Mesendoderm (in vitro differentiated cells): ENCODE measurements around the gene CHRND.
"Not testable (repeated sequence)": the region's sequence is repeated elsewhere in the genome, so short reads cannot be mapped to it uniquely, and the experiment has no call there.

Experiments
- DNase-seq: peaks from one replicate; pipeline ENCODE4 v3.0.0; 2013
- H2AK5ac ChIP-seq: 2 replicates; pipeline ENCODE4 v1.6.1; 2013; ENCODE audit warnings: low read length, inconsistent platforms
- H2BK120ac ChIP-seq: 2 replicates; pipeline ENCODE4 v1.6.1; 2013; ENCODE audit warnings: low read depth, mild to moderate bottlenecking, low read length, moderate library complexity, mixed read lengths
- H2BK15ac ChIP-seq: replicated peaks from 2 replicates; pipeline ENCODE4 v1.6.1; 2013; ENCODE audit warnings: low read depth, mild to moderate bottlenecking, moderate library complexity
- H2BK5ac ChIP-seq: 2 replicates; pipeline ENCODE4 v1.6.1; 2013; ENCODE audit warnings: low read length, inconsistent platforms
- H3K18ac ChIP-seq: 2 replicates; pipeline ENCODE4 v1.6.1; 2013; ENCODE audit warnings: mild to moderate bottlenecking, low read length, mixed read lengths
- H3K23ac ChIP-seq: one replicate; pipeline ENCODE4 v1.6.1; 2013; ENCODE audit warnings: low read length
- H3K27ac ChIP-seq: 2 replicates; pipeline ENCODE4 v1.5.1; 2013; ENCODE audit warnings: low read depth, mild to moderate bottlenecking, inconsistent platforms, low read length, moderate library complexity
- H3K27me3 ChIP-seq: 2 replicates; pipeline ENCODE4 v1.6.1; 2013; ENCODE audit warnings: low read length, control low read depth, mild to moderate bottlenecking, inconsistent platforms; ENCODE audit not compliant: insufficient read depth, poor library complexity
- H3K36me3 ChIP-seq: 2 replicates; pipeline ENCODE4 v1.6.1; 2013; ENCODE audit warnings: low read length, inconsistent platforms; ENCODE audit not compliant: control insufficient read depth, insufficient read depth
- H3K4ac ChIP-seq: one replicate; pipeline ENCODE4 v1.6.1; 2013; ENCODE audit warnings: low read depth, mild to moderate bottlenecking, low read length, moderate library complexity
- H3K4me1 ChIP-seq: 2 replicates; pipeline ENCODE4 v1.6.1; 2013; ENCODE audit warnings: low read depth, low read length, inconsistent platforms; ENCODE audit not compliant: control insufficient read depth
- H3K4me2 ChIP-seq: 2 replicates; pipeline ENCODE4 v1.6.1; 2013; ENCODE audit warnings: low read length
- H3K4me3 ChIP-seq: 2 replicates; pipeline ENCODE4 v1.5.1; 2013; ENCODE audit warnings: mild to moderate bottlenecking, low read length
- H3K56ac ChIP-seq: one replicate; pipeline ENCODE4 v1.6.1; 2013; ENCODE audit warnings: low read length
- H3K79me1 ChIP-seq: 2 replicates; pipeline ENCODE4 v1.6.1; 2013; ENCODE audit warnings: low read length, inconsistent platforms
- H3K79me2 ChIP-seq: 2 replicates; pipeline ENCODE4 v1.6.1; 2013; ENCODE audit warnings: mild to moderate bottlenecking, low read length; ENCODE audit not compliant: control insufficient read depth, insufficient read depth
- H3K9ac ChIP-seq: 2 replicates; pipeline ENCODE4 v1.6.1; 2013; ENCODE audit warnings: low read length, inconsistent platforms
- H4K5ac ChIP-seq: one replicate; pipeline ENCODE4 v1.6.1; 2013; ENCODE audit warnings: low read length
- H4K8ac ChIP-seq: one replicate; pipeline ENCODE4 v1.6.1; 2013; ENCODE audit warnings: low read depth, mild to moderate bottlenecking, control low read depth, low read length, moderate library complexity
- WGBS: extraction: QIAGEN DNeasy Blood & Tissue Kit; methylation state at CpG from one replicate; pipeline ENCODE4 v1.1.7; 2013; ENCODE audit warnings: low lambda C conversion rate, missing lambda C conversion rate; ENCODE audit not compliant: insufficient coverage; ENCODE audit errors: extremely low coverage; 5-methylcytosine and 5-hydroxymethylcytosine counted together

CHRND gene

DNA sequence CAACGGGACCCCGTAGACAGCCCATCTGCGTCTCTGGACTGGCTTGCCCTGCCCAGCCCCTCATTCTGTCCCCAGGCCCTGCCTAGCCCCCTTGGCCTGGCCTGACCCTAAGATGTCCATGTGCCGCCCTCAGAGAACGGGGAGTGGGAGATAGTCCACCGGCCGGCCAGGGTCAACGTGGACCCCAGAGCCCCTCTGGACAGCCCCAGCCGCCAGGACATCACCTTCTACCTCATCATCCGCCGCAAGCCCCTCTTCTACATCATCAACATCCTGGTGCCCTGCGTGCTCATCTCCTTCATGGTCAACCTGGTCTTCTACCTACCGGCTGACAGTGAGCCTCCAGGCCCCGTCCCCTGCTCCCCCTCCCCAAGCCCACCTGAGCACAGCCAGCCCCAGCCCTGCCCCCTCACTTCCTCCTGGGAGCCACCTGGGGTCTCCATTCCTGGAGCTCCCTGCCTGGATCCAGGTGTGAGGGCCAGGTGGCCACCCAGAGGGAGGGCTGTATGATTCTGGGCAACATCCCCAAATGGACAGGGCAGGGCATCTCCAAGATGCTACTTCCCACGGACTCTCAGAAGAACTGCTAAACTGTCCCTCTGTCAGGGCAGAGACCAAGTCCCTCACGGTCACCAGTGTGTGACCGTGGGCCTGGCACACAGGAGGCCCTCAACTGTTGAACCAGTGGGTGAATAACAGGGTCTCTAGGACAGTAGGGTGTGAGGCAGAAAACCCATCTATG lies 4.0 kb downstream of the CHRND start:
- Histone ChIP-seq H3K56ac (no peak overlapping the region), H3K27ac (no peak overlapping the region), H3K23ac (no peak overlapping the region), H4K8ac (no peak overlapping the region), H3K27me3 (no peaks in the 10 kb centered on the region), H2BK15ac (no peak overlapping the region), H3K4ac (no peak overlapping the region), H3K4me1 (no peaks in the 10 kb centered on the region), H2BK120ac (no peak overlapping the region), H4K5ac (no peak overlapping the region), H3K79me1 (no peaks in the 10 kb centered on the region), H3K36me3 (no peaks in the 10 kb centered on the region), H3K9ac (no peak overlapping the region), H2AK5ac (no peak overlapping the region), H2BK5ac (no peak overlapping the region), H3K4me3 (no peak overlapping the region), H3K18ac (no peak overlapping the region), H3K4me2 (no peak overlapping the region), H3K79me2 (no peaks in the 10 kb centered on the region)
- DNase-seq = no peak
- no CpG with 5 or more reads among the region's 17 CpGs for WGBS

DNA sequence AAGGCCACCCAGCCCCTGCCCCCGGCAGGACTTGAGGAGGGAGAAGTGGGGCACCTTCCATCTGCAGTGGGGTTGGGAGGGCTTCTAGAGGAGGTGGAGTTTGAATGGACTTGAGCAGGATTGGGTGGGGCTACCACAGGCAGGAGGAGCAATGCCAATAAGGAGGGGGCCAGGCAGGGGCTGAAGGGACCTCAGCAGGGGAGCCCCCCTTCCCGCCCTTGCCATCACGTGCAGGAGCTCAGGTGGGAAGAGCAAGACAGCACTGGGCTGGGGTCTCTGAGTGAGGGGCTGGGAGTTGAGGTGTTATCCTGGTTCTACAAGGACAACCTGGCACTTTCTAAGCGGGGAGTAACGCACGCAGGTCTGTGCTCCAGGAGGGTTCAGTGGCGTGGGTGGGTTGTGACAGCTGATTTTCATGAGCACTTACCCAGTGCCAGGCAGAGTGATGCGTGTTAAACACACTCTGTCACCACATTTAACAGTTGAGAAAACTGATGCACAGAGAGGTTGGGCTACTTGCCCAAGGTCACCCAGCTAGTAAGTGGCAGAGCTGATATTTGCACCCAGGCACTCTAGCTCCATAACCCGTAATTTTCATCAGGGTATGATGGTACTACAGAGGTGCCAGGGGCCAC lies 4.8 kb downstream of the CHRND start:
- DNase-seq = no peak
- H3K27me3 ChIP-seq = no peaks in the 10 kb centered on the region
- H2BK5ac ChIP-seq = no peak overlapping the region
- no peaks in the 10 kb centered on the region for H3K79me1 ChIP-seq
- no peak overlapping the region for H4K8ac ChIP-seq
- no peaks in the 10 kb centered on the region for H3K4me1 ChIP-seq
- H3K56ac ChIP-seq = no peak overlapping the region
- H3K4me3 ChIP-seq = no peak overlapping the region
- no peak overlapping the region for H3K27ac ChIP-seq
- H2BK15ac ChIP-seq = no peak overlapping the region
- H3K23ac ChIP-seq = no peak overlapping the region
- H3K36me3 ChIP-seq = no peaks in the 10 kb centered on the region
- no CpG with 5 or more reads among the region's 9 CpGs for WGBS
- H3K4me2 ChIP-seq = no peak overlapping the region
- H3K79me2 ChIP-seq = no peaks in the 10 kb centered on the region
- no peak overlapping the region for H4K5ac ChIP-seq
- H3K18ac ChIP-seq = no peak overlapping the region
- no peak overlapping the region for H3K4ac ChIP-seq
- no peak overlapping the region for H2AK5ac ChIP-seq
- no peak overlapping the region for H2BK120ac ChIP-seq
- H3K9ac ChIP-seq = no peak overlapping the region

DNA sequence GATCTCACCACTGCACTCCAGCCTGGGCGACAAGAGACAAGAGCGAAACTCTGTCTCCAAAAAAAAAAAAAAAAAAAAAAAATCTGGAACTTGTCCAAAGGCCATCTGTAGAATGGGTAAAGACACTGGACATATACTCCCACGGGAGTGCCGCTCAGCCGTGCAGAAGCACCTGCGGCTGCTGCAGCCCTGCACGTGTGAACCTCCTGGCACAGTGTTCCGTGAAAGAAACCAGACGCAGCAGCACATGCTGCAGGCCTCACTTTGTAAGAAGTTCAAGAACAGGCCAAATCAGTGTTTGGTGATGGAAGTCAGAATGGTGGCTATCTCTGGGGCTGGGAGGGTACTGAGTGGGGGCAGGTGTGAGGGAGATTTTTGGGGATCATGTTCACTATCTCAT lies 6.5 kb downstream of the CHRND start:
- H4K5ac ChIP-seq = no peak overlapping the region
- no peak overlapping the region for H3K4ac ChIP-seq

DNA sequence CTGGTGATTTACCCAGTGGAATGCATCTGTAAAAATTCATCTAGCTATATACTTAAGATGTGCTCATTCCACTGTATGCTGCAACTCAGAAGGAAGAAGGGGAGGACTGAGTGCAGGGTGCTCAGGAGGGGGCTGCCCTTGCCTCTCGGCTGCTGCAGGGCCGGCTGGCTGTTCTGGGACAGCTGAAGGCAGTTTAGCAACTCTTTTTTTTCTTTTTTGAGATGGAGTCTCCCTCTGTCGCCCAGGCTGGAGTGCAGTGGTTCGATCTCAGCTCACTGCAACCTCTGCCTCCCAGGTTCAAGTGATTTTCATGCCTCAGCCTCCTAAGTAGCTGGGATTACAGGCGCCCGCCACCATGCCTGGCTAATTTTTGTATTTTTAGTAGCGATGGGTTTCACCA lies 6.9 kb downstream of the CHRND start:
- not testable (repeated sequence) for H3K4me1 ChIP-seq, H3K4me3 ChIP-seq, H2BK15ac ChIP-seq, H3K79me1 ChIP-seq, H2AK5ac ChIP-seq, H2BK5ac ChIP-seq, H3K56ac ChIP-seq, H2BK120ac ChIP-seq, H3K27ac ChIP-seq, H3K27me3 ChIP-seq, H3K4me2 ChIP-seq, H4K5ac ChIP-seq, H4K8ac ChIP-seq, H3K23ac ChIP-seq, H3K9ac ChIP-seq, H3K18ac ChIP-seq, H3K79me2 ChIP-seq, H3K4ac ChIP-seq, H3K36me3 ChIP-seq, DNase-seq
- no CpG with 5 or more reads among the region's 7 CpGs for WGBS

More for the DNA sequence above, 6.5 kb downstream of the CHRND start:
- H3K56ac ChIP-seq = no peak overlapping the region
- H3K4me1 ChIP-seq = no peaks in the 10 kb centered on the region
- no peak overlapping the region for H2BK5ac ChIP-seq
- no peak for DNase-seq
- H3K27ac ChIP-seq = no peak overlapping the region
- no peak overlapping the region for H2BK15ac ChIP-seq
- no CpG with 5 or more reads among the region's 9 CpGs for WGBS
- H3K23ac ChIP-seq = no peak overlapping the region
- H3K79me2 ChIP-seq = no peaks in the 10 kb centered on the region
- H3K36me3 ChIP-seq = no peaks in the 10 kb centered on the region
- no peak overlapping the region for H3K4me3 ChIP-seq
- H3K9ac ChIP-seq = no peak overlapping the region
- no peak overlapping the region for H2BK120ac ChIP-seq
- H2AK5ac ChIP-seq = no peak overlapping the region
- no peaks in the 10 kb centered on the region for H3K27me3 ChIP-seq
- no peak overlapping the region for H3K18ac ChIP-seq
- no peak overlapping the region for H3K4me2 ChIP-seq
- H4K8ac ChIP-seq = no peak overlapping the region
- no peaks in the 10 kb centered on the region for H3K79me1 ChIP-seq

DNA sequence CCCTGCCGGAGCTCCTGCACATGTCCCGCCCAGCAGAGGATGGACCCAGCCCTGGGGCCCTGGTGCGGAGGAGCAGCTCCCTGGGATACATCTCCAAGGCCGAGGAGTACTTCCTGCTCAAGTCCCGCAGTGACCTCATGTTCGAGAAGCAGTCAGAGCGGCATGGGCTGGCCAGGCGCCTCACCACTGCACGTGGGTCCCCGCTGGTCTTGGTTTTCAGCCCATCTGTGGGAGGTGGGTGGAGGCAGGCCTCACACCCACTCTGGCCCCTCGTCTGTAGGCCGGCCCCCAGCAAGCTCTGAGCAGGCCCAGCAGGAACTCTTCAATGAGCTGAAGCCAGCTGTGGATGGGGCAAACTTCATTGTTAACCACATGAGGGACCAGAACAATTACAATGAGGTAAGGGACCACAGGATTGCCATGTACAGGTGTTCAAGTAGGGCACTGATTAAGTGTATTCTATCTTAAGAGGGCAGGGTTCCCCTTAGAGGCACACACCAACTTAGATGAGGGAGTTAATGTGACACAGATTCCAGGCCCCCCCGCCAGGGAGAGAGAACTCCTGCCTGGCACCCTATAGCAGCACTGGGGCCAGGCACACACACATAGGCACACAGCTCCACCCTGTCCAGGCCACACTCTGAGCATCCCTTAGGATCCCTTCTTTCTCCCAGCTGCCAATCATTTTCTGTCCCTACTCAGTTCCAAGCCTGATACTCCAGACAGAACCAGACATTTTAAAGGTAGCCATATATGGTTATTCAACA lies 8.2 kb downstream of the CHRND start:
- Histone ChIP-seq H3K79me1 (no peaks in the 10 kb centered on the region), H3K23ac (no peak overlapping the region), H2BK5ac (no peak overlapping the region), H3K4me2 (no peak overlapping the region), H3K56ac (no peak overlapping the region), H2BK15ac (no peak overlapping the region), H2AK5ac (no peak overlapping the region), H3K4me3 (no peak overlapping the region), H3K79me2 (no peaks in the 10 kb centered on the region), H3K9ac (no peak overlapping the region), H2BK120ac (no peak overlapping the region), H4K8ac (no peak overlapping the region), H4K5ac (no peak overlapping the region), H3K27ac (no peak overlapping the region), H3K36me3 (no peaks in the 10 kb centered on the region), H3K18ac (no peak overlapping the region), H3K4ac (no peak overlapping the region), H3K27me3 (no peaks in the 10 kb centered on the region), H3K4me1 (peaks cover 2% of the 10 kb centered on the region)
- no peak for DNase-seq
- WGBS = no CpG with 5 or more reads among the region's 13 CpGs
